Choroid plexus epithelial cell (primary cell): ENCODE data around the gene TGFB1I1.
A peak's percentile ranks its signal among the peaks of the same experiment; 100 is the strongest.
"Not testable (repeated sequence)": the region's sequence is repeated elsewhere in the genome, so short reads cannot be mapped to it uniquely, and the experiment has no call there.

ENCODE experiments used
- DNase-seq: peaks from one replicate; pipeline ENCODE4 v3.0.0-alpha.2; 2010; ENCODE audit warnings: low read depth
- H3K4me3 ChIP-seq: 2 replicates; pipeline ENCODE4 v1.5.1; 2011; ENCODE audit warnings: low read depth, mild to moderate bottlenecking, control low read depth, low read length, moderate library complexity
- CTCF ChIP-seq: conservative IDR thresholded peaks from 2 replicates; pipeline ENCODE4 v1.5.1; 2011; ENCODE audit warnings: low read depth, mild to moderate bottlenecking, control low read depth, inconsistent platforms, low read length, moderate library complexity

The TGFB1I1 gene

GRCh38 chr16:31501226-31501965, 29.4 kb downstream of the TGFB1I1 start:
- no peak for DNase-seq
- no peak for TF ChIP-seq CTCF

GRCh38 chr16:31501966-31502348, 30.0 kb downstream of the TGFB1I1 start:
- no peak for DNase-seq
- no peak overlapping the region for H3K4me3 ChIP-seq
- TF ChIP-seq CTCF = no peak

More at GRCh38 chr16:31501226-31501965, 29.4 kb downstream of the TGFB1I1 start:
- no peak overlapping the region for H3K4me3 ChIP-seq

- no peak overlapping the region for H3K4me3 ChIP-seq
- TF ChIP-seq CTCF = no peak
- DNase-seq = peak; percentile 44
Observed at GRCh38 chr16:31502981-31503380, 31.0 kb downstream of the TGFB1I1 start.

- not testable (repeated sequence) for H3K4me3 ChIP-seq, DNase-seq
Observed at GRCh38 chr16:31503555-31503954, 31.6 kb downstream of the TGFB1I1 start.

GRCh38 chr16:31504159-31504558, 32.2 kb downstream of the TGFB1I1 start:
- no peak overlapping the region for H3K4me3 ChIP-seq
- DNase-seq = no peak
- TF ChIP-seq CTCF = no peak

- TF ChIP-seq CTCF = no peak
- no peak for DNase-seq
- H3K4me3 ChIP-seq = no peak overlapping the region
Observed at GRCh38 chr16:31505483-31505882, 33.5 kb downstream of the TGFB1I1 start.

GRCh38 chr16:31507617-31507928, 35.6 kb downstream of the TGFB1I1 start:
- peak overlapping the region; percentile 97 for H3K4me3 ChIP-seq
- no peak for TF ChIP-seq CTCF
- no peak for DNase-seq
